Loucy (cell line): ENCODE measurements around the gene GUSB.

ENCODE experiments used
- H2AFZ ChIP-seq: fragments of 200-600 bp; sonication (generic); 2 replicates; pipeline ENCODE4 v1.6.0; 2016; ENCODE audit warnings: antibody characterized with exemption, mild to moderate bottlenecking, low read length, moderate library complexity
- H3F3A ChIP-seq: fragments of 200-600 bp; 2 replicates; pipeline ENCODE4 v1.6.0; 2016; ENCODE audit warnings: antibody characterized with exemption, low read depth, mild to moderate bottlenecking
- H3K27me3 ChIP-seq: fragments of 200-600 bp; sonication (generic); 2 replicates; pipeline ENCODE4 v1.6.1; 2014; ENCODE audit warnings: low read length, mild to moderate bottlenecking; ENCODE audit not compliant: insufficient read depth, poor library complexity, severe bottlenecking
- H3K36me3 ChIP-seq: fragments of 200-600 bp; sonication (generic); 2 replicates; pipeline ENCODE4 v1.6.1; 2016; ENCODE audit warnings: low read length; ENCODE audit not compliant: insufficient read depth
- H3K4me1 ChIP-seq: fragments of 200-600 bp; sonication (generic); 2 replicates; pipeline ENCODE4 v1.5.1; 2014; ENCODE audit warnings: low read length, mild to moderate bottlenecking; ENCODE audit not compliant: insufficient read depth, poor library complexity, severe bottlenecking
- H3K4me2 ChIP-seq: fragments of 200-600 bp; sonication (generic); 2 replicates; pipeline ENCODE4 v1.6.0; 2014; ENCODE audit warnings: antibody characterized with exemption, low read length, low read depth, mild to moderate bottlenecking; ENCODE audit not compliant: poor library complexity, severe bottlenecking
- H3K4me3 ChIP-seq: fragments of 200-600 bp; sonication (generic); 2 replicates; pipeline ENCODE4 v1.5.1; 2014; ENCODE audit warnings: low read length, mild to moderate bottlenecking, mixed read lengths; ENCODE audit not compliant: poor library complexity, severe bottlenecking
- H3K79me2 ChIP-seq: fragments of 200-600 bp; sonication (generic); 2 replicates; pipeline ENCODE4 v1.6.1; 2014; ENCODE audit warnings: low read length; ENCODE audit not compliant: insufficient read depth
- H3K9ac ChIP-seq: fragments of 200-600 bp; sonication (generic); 2 replicates; pipeline ENCODE4 v1.6.0; 2014; ENCODE audit warnings: mild to moderate bottlenecking, low read depth, low read length, moderate library complexity; ENCODE audit not compliant: poor library complexity, severe bottlenecking
- H3K9me2 ChIP-seq: fragments of 200-600 bp; sonication (generic); replicated peaks from 2 replicates; pipeline ENCODE4 v1.6.1; 2016; ENCODE audit warnings: low read depth, low read length, mixed read lengths
- H3K9me3 ChIP-seq: fragments of 200-600 bp; sonication (generic); 2 replicates; pipeline ENCODE4 v1.6.1; 2014; ENCODE audit warnings: mild to moderate bottlenecking, antibody characterized with exemption, low read length, low read depth; ENCODE audit not compliant: insufficient read depth
- H4K20me1 ChIP-seq: fragments of 200-600 bp; sonication (generic); 2 replicates; pipeline ENCODE4 v1.6.0; 2014; ENCODE audit warnings: antibody characterized with exemption, low read length, mild to moderate bottlenecking; ENCODE audit not compliant: insufficient read depth, poor library complexity, severe bottlenecking
- CTCF ChIP-seq: fragments of 200-600 bp; sonication (generic); conservative IDR thresholded peaks from 2 replicates; pipeline ENCODE4 v1.5.1; 2014; ENCODE audit warnings: mild to moderate bottlenecking, antibody characterized with exemption, low read length
- EZH2phosphoT487 ChIP-seq: fragments of 200-600 bp; IDR thresholded peaks from 2 replicates; pipeline ENCODE4 v1.6.1; 2018; ENCODE audit warnings: antibody characterized with exemption, mild to moderate bottlenecking, moderate library complexity, borderline replicate concordance

GUSB gene

GRCh38 chr7:65938336-65938895 lies 43.6 kb downstream of the GUSB start:
- Histone ChIP-seq H3K9me3 (no peaks in the 10 kb centered on the region), H3K4me1 (no peaks in the 10 kb centered on the region), H3F3A (no peaks in the 10 kb centered on the region), H4K20me1 (peaks cover 13% of the 10 kb centered on the region), H3K4me2 (no peak overlapping the region), H2AFZ (no peak overlapping the region), H3K4me3 (no peak overlapping the region), H3K36me3 (peaks cover 21% of the 10 kb centered on the region; the same call in 1 of the 2 replicates), H3K9me2 (no peaks in the 10 kb centered on the region), H3K79me2 (peaks cover 53% of the 10 kb centered on the region), H3K27me3 (no peaks in the 10 kb centered on the region), H3K9ac (no peak overlapping the region)
- TF ChIP-seq EZH2phosphoT487 (no peak), CTCF (no peak)

- TF ChIP-seq CTCF (no peak), EZH2phosphoT487 (no peak)
- H3K4me2 ChIP-seq, result no peak overlapping the region
- peaks cover 64% of the 10 kb centered on the region for H3K79me2 ChIP-seq
- no peaks in the 10 kb centered on the region for H3F3A ChIP-seq
- H3K9me2 ChIP-seq, result no peaks in the 10 kb centered on the region
- H3K4me1 ChIP-seq, result no peaks in the 10 kb centered on the region
- peaks cover 21% of the 10 kb centered on the region; the same call in 1 of the 2 replicates for H3K36me3 ChIP-seq
- H3K9me3 ChIP-seq, result no peaks in the 10 kb centered on the region
- no peak overlapping the region for H3K4me3 ChIP-seq
- no peaks in the 10 kb centered on the region for H3K27me3 ChIP-seq
- H2AFZ ChIP-seq, result no peak overlapping the region
- H3K9ac ChIP-seq, result no peak overlapping the region
- peaks cover 19% of the 10 kb centered on the region for H4K20me1 ChIP-seq
Measured at GRCh38 chr7:65937296-65937695, 44.7 kb downstream of the GUSB start.

DNA sequence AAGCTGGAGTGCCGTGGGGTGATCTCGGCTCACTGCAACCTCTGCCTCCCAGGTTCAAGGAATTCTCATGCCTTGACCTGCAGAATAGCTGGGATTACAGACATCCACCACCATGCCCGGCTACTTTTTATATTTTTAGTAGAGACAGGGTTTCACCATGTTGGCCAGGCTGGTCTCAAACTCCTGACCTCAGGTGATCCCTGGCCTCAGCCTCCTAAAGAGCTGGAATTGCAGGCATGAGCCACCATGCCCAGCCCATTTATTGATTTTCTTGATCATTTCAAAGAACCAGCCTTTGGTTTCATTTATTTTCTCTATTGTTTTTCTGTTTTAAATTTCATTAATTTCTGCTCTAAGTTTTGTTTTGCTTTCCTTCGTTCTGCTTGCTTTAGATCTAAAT lies 50.3 kb downstream of the GUSB start:
- Histone ChIP-seq H3K79me2 (peaks cover 75% of the 10 kb centered on the region), H3K4me1 (peaks cover 3% of the 10 kb centered on the region), H3K9me2 (no peaks in the 10 kb centered on the region), H3K27me3 (no peaks in the 10 kb centered on the region), H3K9me3 (no peaks in the 10 kb centered on the region), H2AFZ (no peak overlapping the region), H3K4me2 (no peak overlapping the region), H3K9ac (no peak overlapping the region), H4K20me1 (peaks cover 28% of the 10 kb centered on the region), H3K36me3 (peaks cover 1% of the 10 kb centered on the region; the same call in 1 of the 2 replicates), H3K4me3 (no peak overlapping the region), H3F3A (no peaks in the 10 kb centered on the region)
- TF ChIP-seq EZH2phosphoT487, result no peak
